DOHH2 (cell line): ENCODE results near the gene ARL4C.

Experiments
- CTCF ChIP-seq: fragments of 200-600 bp; sonication (generic); IDR thresholded peaks from one replicate; pipeline ENCODE4 v1.5.1; 2014; ENCODE audit warnings: antibody characterized with exemption, mild to moderate bottlenecking, low read depth, low read length; ENCODE audit not compliant: poor library complexity, severe bottlenecking
- EZH2phosphoT487 ChIP-seq: fragments of 200-600 bp; sonication (generic); IDR thresholded peaks from 2 replicates; pipeline ENCODE4 v1.6.1; 2017; ENCODE audit warnings: borderline replicate concordance, mild to moderate bottlenecking, antibody characterized with exemption, low read length, moderate library complexity, mixed read lengths

DNA sequence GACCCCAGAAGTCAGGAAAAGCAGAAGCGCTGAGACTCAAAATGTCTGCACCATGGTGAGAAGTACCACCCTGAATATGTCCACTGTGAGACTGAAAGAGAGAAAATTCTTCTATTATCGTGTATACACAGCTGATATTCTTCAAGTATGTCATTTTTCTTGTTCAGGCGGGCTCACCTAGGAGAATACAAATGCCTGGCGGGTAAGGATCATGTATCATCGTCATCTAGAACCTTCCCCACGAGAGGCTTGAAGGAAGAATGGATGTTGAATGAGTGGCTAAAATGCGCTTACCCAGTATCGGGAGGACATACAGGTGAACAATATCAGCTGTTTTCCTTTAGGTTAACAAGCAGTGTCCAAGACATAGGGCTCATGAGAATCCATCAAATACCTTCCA, 21.1 kb upstream of the ARL4C start:
- no peak for TF ChIP-seq CTCF
- TF ChIP-seq EZH2phosphoT487: no peak
